ENCODE results near the gene ARMH3.

DNA sequence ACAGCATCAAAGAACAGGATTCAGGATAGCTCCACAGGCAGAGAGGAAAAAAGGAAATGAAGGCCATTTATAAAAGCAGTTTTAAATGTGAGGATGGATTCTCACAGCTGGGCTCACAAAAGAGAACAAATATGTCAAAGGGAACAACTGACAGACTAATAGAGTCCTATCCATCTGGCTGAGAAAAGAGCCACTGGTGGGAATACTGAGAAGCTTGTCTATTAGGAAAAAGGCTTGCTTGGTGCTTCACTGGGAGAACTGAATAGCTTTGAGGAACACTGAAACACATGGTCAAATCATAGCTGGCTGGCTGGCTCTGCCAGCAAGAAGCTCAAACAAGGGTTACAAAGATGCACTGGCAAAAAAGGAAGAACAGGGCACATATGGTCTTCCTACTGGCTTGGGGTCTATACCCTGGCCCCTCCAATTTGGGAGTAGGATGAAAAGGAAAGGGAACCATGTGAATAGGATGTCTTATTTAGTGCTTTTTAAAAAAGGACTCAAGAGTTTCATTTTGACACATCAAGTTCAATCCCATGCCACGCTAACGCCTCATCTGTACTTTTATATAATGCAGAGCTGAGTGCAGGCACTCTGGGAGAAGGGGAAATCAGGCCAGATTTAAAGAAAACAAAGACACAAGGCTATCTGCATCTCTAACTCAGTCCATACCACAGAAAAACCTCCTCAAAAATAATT, 167.6 kb downstream of the ARMH3 start:
- TF ChIP-seq, protein P1, sequence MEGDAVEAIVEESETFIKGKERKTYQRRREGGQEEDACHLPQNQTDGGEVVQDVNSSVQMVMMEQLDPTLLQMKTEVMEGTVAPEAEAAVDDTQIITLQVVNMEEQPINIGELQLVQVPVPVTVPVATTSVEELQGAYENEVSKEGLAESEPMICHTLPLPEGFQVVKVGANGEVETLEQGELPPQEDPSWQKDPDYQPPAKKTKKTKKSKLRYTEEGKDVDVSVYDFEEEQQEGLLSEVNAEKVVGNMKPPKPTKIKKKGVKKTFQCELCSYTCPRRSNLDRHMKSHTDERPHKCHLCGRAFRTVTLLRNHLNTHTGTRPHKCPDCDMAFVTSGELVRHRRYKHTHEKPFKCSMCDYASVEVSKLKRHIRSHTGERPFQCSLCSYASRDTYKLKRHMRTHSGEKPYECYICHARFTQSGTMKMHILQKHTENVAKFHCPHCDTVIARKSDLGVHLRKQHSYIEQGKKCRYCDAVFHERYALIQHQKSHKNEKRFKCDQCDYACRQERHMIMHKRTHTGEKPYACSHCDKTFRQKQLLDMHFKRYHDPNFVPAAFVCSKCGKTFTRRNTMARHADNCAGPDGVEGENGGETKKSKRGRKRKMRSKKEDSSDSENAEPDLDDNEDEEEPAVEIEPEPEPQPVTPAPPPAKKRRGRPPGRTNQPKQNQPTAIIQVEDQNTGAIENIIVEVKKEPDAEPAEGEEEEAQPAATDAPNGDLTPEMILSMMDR (conservative IDR thresholded peaks at IDR 0.05; ENCODE audit: low read length): no peak
- no peak for TF ChIP-seq EZH2phosphoT487 (IDR thresholded peaks at IDR 0.05; ENCODE audit: borderline replicate concordance, low read depth, low read length)
